SK-N-MC (cell line): ENCODE results near the gene GLYR1.
"Not testable (repeated sequence)": the region's sequence is repeated elsewhere in the genome, so short reads cannot be mapped to it uniquely, and the experiment has no call there.

Experiments used
- EZH2 ChIP-seq: fragments of 200-600 bp; sonication (generic); IDR thresholded peaks from one replicate; pipeline ENCODE4 v1.6.1; 2017; ENCODE audit warnings: antibody characterized with exemption
- POLR2AphosphoS5 ChIP-seq: IDR thresholded peaks from 2 replicates; pipeline ENCODE4 v1.6.1; 2012; ENCODE audit warnings: mild to moderate bottlenecking, low read depth, low read length, borderline replicate concordance

DNA sequence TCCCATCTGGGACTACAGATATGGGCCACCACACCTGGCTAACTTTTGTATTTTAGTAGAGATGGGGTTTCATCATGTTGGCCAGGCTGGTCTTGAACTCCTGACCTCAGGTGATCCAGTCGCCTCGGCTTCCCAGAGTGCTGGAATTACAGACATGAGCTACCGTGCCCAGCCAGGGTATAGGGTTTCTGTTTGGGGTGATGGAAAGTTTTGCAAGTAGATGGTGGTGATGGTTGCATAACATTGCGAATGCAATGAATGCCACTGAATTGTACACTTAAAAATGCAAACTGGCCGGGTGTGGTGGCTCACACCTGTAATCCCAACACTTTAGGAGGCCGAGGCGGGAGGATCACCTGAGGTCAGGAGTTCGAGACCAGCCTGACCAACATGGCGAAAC is 49.7 kb upstream of the GLYR1 start:
- not testable (repeated sequence) for TF ChIP-seq EZH2, POLR2AphosphoS5
